ENCODE measurements around the gene TMEM132E.

DNA sequence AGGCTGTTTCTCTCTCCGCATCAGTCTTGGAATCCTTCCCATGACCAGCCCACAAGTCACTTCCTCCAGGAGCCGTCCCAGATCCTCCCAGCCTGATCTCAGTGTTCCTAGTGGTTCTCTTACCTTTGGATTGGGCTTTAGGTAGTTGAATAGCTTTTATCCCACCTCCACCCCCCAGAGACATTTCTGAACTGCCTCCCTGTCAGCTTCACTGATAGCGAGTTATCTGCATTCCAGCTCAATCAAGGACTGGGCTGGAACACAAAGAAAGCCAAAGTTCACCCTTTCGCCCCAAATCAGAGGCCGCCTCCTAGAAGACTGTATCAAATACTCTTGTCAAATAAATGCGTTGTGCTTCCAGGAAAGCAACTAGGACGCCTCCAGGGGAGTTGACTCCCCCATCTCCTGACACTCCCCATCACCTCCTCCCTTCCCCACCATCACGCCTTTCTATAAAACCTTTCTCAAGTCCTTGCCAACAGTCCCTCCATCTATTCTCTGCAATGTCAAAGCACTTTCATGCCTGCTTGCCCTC, 72.7 kb downstream of the TMEM132E start:
- TF ChIP-seq FOXK2 (IDR thresholded peaks at IDR 0.05) (no peak), FOXA1 (IDR thresholded peaks at IDR 0.05) (no peak), HDGF (IDR thresholded peaks at IDR 0.05; ENCODE audit: borderline replicate concordance) (no peak), BHLHE40 (IDR thresholded peaks at IDR 0.05; ENCODE audit: borderline replicate concordance) (no peak), ZNF384 (IDR thresholded peaks at IDR 0.05) (no peak), ELF4 (IDR thresholded peaks at IDR 0.05) (no peak), FOXM1 (IDR thresholded peaks at IDR 0.05; ENCODE audit: borderline replicate concordance) (no peak)
- TF ChIP-seq, protein P1, sequence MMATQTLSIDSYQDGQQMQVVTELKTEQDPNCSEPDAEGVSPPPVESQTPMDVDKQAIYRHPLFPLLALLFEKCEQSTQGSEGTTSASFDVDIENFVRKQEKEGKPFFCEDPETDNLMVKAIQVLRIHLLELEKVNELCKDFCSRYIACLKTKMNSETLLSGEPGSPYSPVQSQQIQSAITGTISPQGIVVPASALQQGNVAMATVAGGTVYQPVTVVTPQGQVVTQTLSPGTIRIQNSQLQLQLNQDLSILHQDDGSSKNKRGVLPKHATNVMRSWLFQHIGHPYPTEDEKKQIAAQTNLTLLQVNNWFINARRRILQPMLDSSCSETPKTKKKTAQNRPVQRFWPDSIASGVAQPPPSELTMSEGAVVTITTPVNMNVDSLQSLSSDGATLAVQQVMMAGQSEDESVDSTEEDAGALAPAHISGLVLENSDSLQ (IDR thresholded peaks at IDR 0.05): no peak
